GM23338 (cell line): Measurements from ENCODE around the gene THSD4. TPM values are rescaled to one million over a fixed set of nuclear protein-coding genes. Genes with fewer than 3 reads are reported as not detected.
A peak's percentile ranks its signal among the peaks of the same experiment; 100 is the strongest.

ENCODE experiments used
- ATAC-seq: fragments of 200-7000 bp; cut with Tn5 transposase; 3 replicates; pipeline ENCODE4 v1.9.1; 2020
- DNase-seq: peaks from one replicate; pipeline ENCODE4 v3.0.0-alpha.2; 2015; ENCODE audit warnings: low spot score
- H2AFZ ChIP-seq: fragments of 200-600 bp; sonication (generic); 2 replicates; pipeline ENCODE4 v1.8.0; 2016; ENCODE audit warnings: antibody characterized with exemption, mild to moderate bottlenecking, moderate library complexity
- H3F3A ChIP-seq: fragments of 200-600 bp; sonication (generic); replicated peaks from 2 replicates; pipeline ENCODE4 v1.8.0; 2017; ENCODE audit warnings: antibody characterized with exemption, mixed run types, low read depth
- H3K27ac ChIP-seq: fragments of 200-600 bp; sonication (generic); 2 replicates; pipeline ENCODE4 v1.6.1; 2016; ENCODE audit warnings: low read depth
- H3K27me3 ChIP-seq: fragments of 200-600 bp; sonication (generic); 2 replicates; pipeline ENCODE4 v1.8.0; 2016; ENCODE audit warnings: mild to moderate bottlenecking, mixed run types, moderate library complexity; ENCODE audit not compliant: insufficient read depth
- H3K36me3 ChIP-seq: fragments of 200-600 bp; sonication (generic); 2 replicates; pipeline ENCODE4 v1.8.0; 2016; ENCODE audit warnings: mild to moderate bottlenecking; ENCODE audit not compliant: insufficient read depth
- H3K4me1 ChIP-seq: fragments of 200-600 bp; sonication (generic); 2 replicates; pipeline ENCODE4 v1.8.0; 2016; ENCODE audit warnings: mild to moderate bottlenecking, moderate library complexity; ENCODE audit not compliant: insufficient read depth
- H3K4me2 ChIP-seq: fragments of 200-600 bp; sonication (generic); 2 replicates; pipeline ENCODE4 v1.7.1; 2017; ENCODE audit warnings: mixed run types
- H3K4me3 ChIP-seq: fragments of 200-600 bp; sonication (generic); 2 replicates; pipeline ENCODE4 v1.6.1; 2016; ENCODE audit warnings: mixed run types
- H3K79me2 ChIP-seq: fragments of 200-600 bp; sonication (generic); replicated peaks from 2 replicates; pipeline ENCODE4 v1.8.0; 2017; ENCODE audit warnings: mild to moderate bottlenecking; ENCODE audit not compliant: insufficient read depth
- H3K9me2 ChIP-seq: fragments of 200-600 bp; sonication (generic); 2 replicates; pipeline ENCODE4 v1.8.0; 2017; ENCODE audit not compliant: insufficient read depth
- H4K20me1 ChIP-seq: fragments of 200-600 bp; sonication (generic); replicated peaks from 2 replicates; pipeline ENCODE4 v1.8.0; 2017; ENCODE audit warnings: mild to moderate bottlenecking; ENCODE audit not compliant: insufficient read depth
- H3K27ac Mint-ChIP-seq: 2 replicates; pipeline ENCODE4 v1.8.0; 2020; ENCODE audit warnings: inconsistent platforms, mild to moderate bottlenecking, moderate library complexity, mixed read lengths
- H3K27me3 Mint-ChIP-seq: 3 replicates; pipeline ENCODE4 v1.8.0; 2022; ENCODE audit warnings: low read depth, mild to moderate bottlenecking, moderate library complexity, mixed read lengths, inconsistent platforms; ENCODE audit not compliant: insufficient read depth, poor library complexity
- H3K36me3 Mint-ChIP-seq: 3 replicates; pipeline ENCODE4 v1.8.0; 2021; ENCODE audit warnings: low read depth, mild to moderate bottlenecking, inconsistent platforms, moderate library complexity, mixed read lengths
- H3K4me1 Mint-ChIP-seq: 3 replicates; pipeline ENCODE4 v1.8.0; 2020; ENCODE audit warnings: mild to moderate bottlenecking, inconsistent platforms, mixed read lengths
- H3K4me3 Mint-ChIP-seq: 3 replicates; pipeline ENCODE4 v1.8.0; 2021; ENCODE audit warnings: moderate library complexity, mild to moderate bottlenecking, inconsistent platforms, mixed read lengths
- H3K9me3 Mint-ChIP-seq: 3 replicates; pipeline ENCODE4 v1.8.0; 2020; ENCODE audit warnings: moderate library complexity, mild to moderate bottlenecking, inconsistent platforms, mixed read lengths
- CREB1 ChIP-seq: fragments of 250-450 bp; sonication (Bioruptor Pico); IDR thresholded peaks from 2 replicates; pipeline ENCODE4 v1.5.0; 2020; ENCODE audit warnings: low read depth, mild to moderate bottlenecking, moderate library complexity
- CTCF ChIP-seq, 2 experiments: fragments of 200-600 bp in 1 of 2; sonication (generic) in 1 of 2; conservative IDR thresholded peaks; 2 replicates each; pipeline versions ENCODE4 v1.5.1 to v1.6.1; 2016 to 2017; ENCODE audit warnings: antibody characterized with exemption in 2 of 2, low read depth in 2 of 2, mild to moderate bottlenecking in 2 of 2, moderate library complexity in 1 of 2
- EZH2 ChIP-seq: fragments of 200-600 bp; sonication (generic); IDR thresholded peaks from one replicate; pipeline ENCODE4 v1.8.0; 2017; ENCODE audit warnings: antibody characterized with exemption, mild to moderate bottlenecking, low read depth; ENCODE audit not compliant: unreplicated experiment
- JUNB ChIP-seq: IDR thresholded peaks from one replicate; pipeline ENCODE4 v1.6.1; 2016; ENCODE audit warnings: antibody characterized with exemption; ENCODE audit not compliant: unreplicated experiment
- NANOG ChIP-seq: IDR thresholded peaks from 2 replicates; pipeline ENCODE4 v1.6.1; 2016; ENCODE audit warnings: antibody characterized with exemption, borderline replicate concordance
- POLR2AphosphoS5 ChIP-seq: IDR thresholded peaks from 2 replicates; pipeline ENCODE4 v1.6.1; 2016; ENCODE audit warnings: antibody characterized with exemption, low read depth
- REST ChIP-seq: IDR thresholded peaks from one replicate; pipeline ENCODE4 v1.6.1; 2018; ENCODE audit warnings: antibody characterized with exemption; ENCODE audit not compliant: unreplicated experiment
- STAT1 ChIP-seq: IDR thresholded peaks from one replicate; pipeline ENCODE4 v1.6.1; 2016; ENCODE audit warnings: antibody characterized with exemption; ENCODE audit not compliant: unreplicated experiment
- ZNF114 ChIP-seq: fragments of 250-450 bp; sonication (Bioruptor Pico); IDR thresholded peaks from 2 replicates; pipeline ENCODE4 v1.5.0; 2020; ENCODE audit warnings: mild to moderate bottlenecking, moderate library complexity
- ZNF331 ChIP-seq: fragments of 250-450 bp; sonication (Bioruptor Pico); IDR thresholded peaks from 2 replicates; pipeline ENCODE4 v1.5.0; 2020; ENCODE audit warnings: low read depth, mild to moderate bottlenecking, moderate library complexity
- ZNF462 ChIP-seq: fragments of 250-450 bp; sonication (Bioruptor Pico); IDR thresholded peaks from 2 replicates; pipeline ENCODE4 v1.5.0; 2020; ENCODE audit warnings: mild to moderate bottlenecking, moderate library complexity
- polyA plus RNA-seq: library from polyadenylated mRNA; unstranded; fragments of >200 nt; fragmentation: Nextera tagmentation; extraction: Ambion mirVana; gene quantifications from 2 replicates; pipeline ENCODE4 v1.2.1, GENCODE V29; 2016
- total RNA-seq: library from RNA; depleted of rRNA; stranded (reverse); fragments of >200 nt; shearing (Covaris generic); gene quantifications from 2 replicates; pipeline ENCODE4 v1.2.3, GENCODE V29; 2014

Gene THSD4
- total and polyA plus RNA-seq, 2 experiments from 2014 or later, result 2.0 to 7.4 TPM

- Histone ChIP-seq H3K36me3 (peaks cover 4% of the 10 kb centered on the region; the same call in 1 of the 2 replicates), H3K4me2 (no peak overlapping the region)
These were observed 710.9 kb downstream of the THSD4 start for GRCh38 chr15:71826196-71826595.

GRCh38 chr15:71830981-71831380 lies 715.7 kb downstream of the THSD4 start:
- Histone ChIP-seq H3F3A (no peaks in the 10 kb centered on the region), H3K4me2 (no peak overlapping the region), H3K27me3 (no peaks in the 10 kb centered on the region), H2AFZ (no peak overlapping the region), H3K4me1 (peaks cover 12% of the 10 kb centered on the region; the same call in 1 of the 2 replicates), H3K36me3 (no peaks in the 10 kb centered on the region), H3K4me3 (no peak overlapping the region), H3K9me2 (no peaks in the 10 kb centered on the region; the same call in 1 of the 2 replicates), H4K20me1 (no peaks in the 10 kb centered on the region), H3K79me2 (no peaks in the 10 kb centered on the region), H3K27ac (no peak overlapping the region)
- DNase-seq (no peak), ATAC-seq (no peak)
- TF ChIP-seq NANOG (no peak), REST (no peak), CTCF (conservative IDR thresholded peaks at IDR 0.05; ENCODE audit: low read depth in 2 of 2) (no peak), POLR2AphosphoS5 (no peak), EZH2 (no peak), CREB1 (CRISPR knock-in tag) (no peak), JUNB (no peak), ZNF114 (CRISPR knock-in tag) (no peak), ZNF462 (no peak), STAT1 (no peak), ZNF331 (CRISPR knock-in tag) (no peak)
- Mint-ChIP-seq H3K27me3 (peaks cover 2% of the 10 kb centered on the region), H3K4me3 (no peak overlapping the region), H3K9me3 (no peaks in the 10 kb centered on the region; the same call in 2 of the 3 replicates), H3K4me1 (peaks cover 15% of the 10 kb centered on the region), H3K36me3 (peaks cover 2% of the 10 kb centered on the region; the same call in 1 of the 3 replicates), H3K27ac (no peak overlapping the region)

More at GRCh38 chr15:71826196-71826595, 710.9 kb downstream of the THSD4 start:
- Histone ChIP-seq H3K4me1 (peaks cover 12% of the 10 kb centered on the region; the same call in 1 of the 2 replicates), H4K20me1 (no peaks in the 10 kb centered on the region), H2AFZ (no peak overlapping the region), H3K9me2 (no peaks in the 10 kb centered on the region; the same call in 1 of the 2 replicates), H3K27ac (no peak overlapping the region), H3F3A (no peaks in the 10 kb centered on the region), H3K27me3 (no peaks in the 10 kb centered on the region), H3K79me2 (no peaks in the 10 kb centered on the region), H3K4me3 (no peak overlapping the region)
- H3K4me1 Mint-ChIP-seq, result peaks cover 19% of the 10 kb centered on the region
- peaks cover 2% of the 10 kb centered on the region for H3K27me3 Mint-ChIP-seq
- peaks cover 22% of the 10 kb centered on the region for H3K36me3 Mint-ChIP-seq
- DNase-seq (peak; percentile 17), ATAC-seq (peak; percentile 94)
- H3K27ac Mint-ChIP-seq, result no peak overlapping the region
- TF ChIP-seq NANOG, result no peak
- H3K4me3 Mint-ChIP-seq, result no peak overlapping the region
- peaks cover 13% of the 10 kb centered on the region; the same call in 2 of the 3 replicates for H3K9me3 Mint-ChIP-seq
